Keratinocyte (primary cell): ENCODE results near the gene VPS52. TPM values are rescaled to one million over a fixed set of nuclear protein-coding genes. Genes with fewer than 3 reads are reported as not detected.
A peak's percentile ranks its signal among the peaks of the same experiment; 100 is the strongest.

Source experiments
- DNase-seq: peaks from one replicate; pipeline ENCODE4 v3.0.0-alpha.2; 2011; ENCODE audit warnings: low read depth, missing footprints, low spot score
- FAIRE-seq: peaks from 2 replicates; lab custom pipeline; 2011; peaks lifted over from hg19 to GRCh38; lab: Jason Lieb, UNC
- H2AFZ ChIP-seq: 2 replicates; pipeline ENCODE4 v1.6.0; 2012; ENCODE audit warnings: low read length, control low read depth, inconsistent platforms; ENCODE audit not compliant: control insufficient read depth
- H3K27ac ChIP-seq: 2 replicates; pipeline ENCODE4 v1.5.1; 2011; ENCODE audit warnings: low read length; ENCODE audit not compliant: control insufficient read depth, insufficient read depth
- H3K27me3 ChIP-seq: 3 replicates; pipeline ENCODE4 v1.6.0; 2011; ENCODE audit warnings: low read length; ENCODE audit not compliant: control insufficient read depth, insufficient read depth; ENCODE audit errors: extremely low read depth
- H3K36me3 ChIP-seq, 2 experiments: 2 replicates in 1 of 2; 3 replicates in 1 of 2; pipeline ENCODE4 v1.5.1; 2011; ENCODE audit warnings: low read length in 2 of 2, mild to moderate bottlenecking in 1 of 2; ENCODE audit not compliant: control insufficient read depth in 2 of 2, insufficient read depth in 2 of 2; ENCODE audit errors: extremely low read depth in 1 of 2
- H3K4me1 ChIP-seq: 3 replicates; pipeline ENCODE4 v1.5.1; 2011; ENCODE audit warnings: low read length; ENCODE audit not compliant: control insufficient read depth, insufficient read depth; ENCODE audit errors: extremely low read depth
- H3K4me2 ChIP-seq: 3 replicates; pipeline ENCODE4 v1.6.0; 2011; ENCODE audit warnings: low read depth, low read length; ENCODE audit not compliant: control insufficient read depth, insufficient read depth; ENCODE audit errors: extremely low read depth
- H3K4me3 ChIP-seq, 3 experiments: fragments of 200-600 bp in 1 of 3; sonication (generic) in 1 of 3; 2 replicates in 2 of 3; 3 replicates in 1 of 3; pipeline ENCODE4 v1.5.1; 2011 to 2016; ENCODE audit warnings: low read length in 3 of 3, mild to moderate bottlenecking in 3 of 3, control low read depth in 2 of 3, inconsistent platforms in 1 of 3, low read depth in 1 of 3, mixed read lengths in 1 of 3, mixed run types in 1 of 3, moderate library complexity in 1 of 3; ENCODE audit not compliant: control insufficient read depth in 2 of 3, insufficient read depth in 2 of 3; ENCODE audit errors: extremely low read depth in 1 of 3
- H3K79me2 ChIP-seq: 2 replicates; pipeline ENCODE4 v1.6.0; 2012; ENCODE audit warnings: low read length; ENCODE audit not compliant: control insufficient read depth, insufficient read depth
- H3K9ac ChIP-seq: 3 replicates; pipeline ENCODE4 v1.6.0; 2011; ENCODE audit warnings: low read length; ENCODE audit not compliant: control insufficient read depth, insufficient read depth; ENCODE audit errors: extremely low read depth
- H3K9me1 ChIP-seq: 3 replicates; pipeline ENCODE4 v1.6.0; 2011; ENCODE audit warnings: low read length; ENCODE audit not compliant: control insufficient read depth, insufficient read depth; ENCODE audit errors: extremely low read depth
- H3K9me3 ChIP-seq: 2 replicates; pipeline ENCODE4 v1.5.1; 2012; ENCODE audit warnings: low read depth, low read length; ENCODE audit not compliant: control insufficient read depth
- H4K20me1 ChIP-seq: 3 replicates; pipeline ENCODE4 v1.6.0; 2011; ENCODE audit warnings: low read length; ENCODE audit not compliant: control insufficient read depth, insufficient read depth; ENCODE audit errors: extremely low read depth
- EZH2 ChIP-seq: IDR thresholded peaks from one replicate; pipeline ENCODE4 v1.6.1; 2012; ENCODE audit warnings: inconsistent platforms, mild to moderate bottlenecking, low read length, moderate library complexity
- dilution Hi-C: fragments of 300-500 bp; cut with MboI; formaldehyde crosslinking; loops from one replicate; pipeline ENCODE4 v1.7.0; 2020; ENCODE audit warnings: low sequenced_read_pairs; ENCODE audit not compliant: extremely low pct_ligation_motif_present
- polyA plus RNA-seq, 5 experiments: library from polyadenylated mRNA; depleted of rRNA in 3 of 5; stranded (reverse) in 3 of 5; stranded (forward) in 1 of 5; unstranded in 1 of 5; fragments of >200 nt; gene quantifications; 1 replicate in 1 of 5; 2 replicates in 3 of 5; 3 replicates in 1 of 5; pipeline versions ENCODE4 v1.2.1 to v1.2.3, GENCODE V29; 2011 to 2012; ENCODE audit warnings: missing spikeins in 2 of 5, low read depth in 1 of 5, low replicate concordance in 1 of 5
- TF ChIP-seq, protein P1 (sequence below), 3 experiments: IDR thresholded peaks in 1 of 3; conservative IDR thresholded peaks in 1 of 3; optimal IDR thresholded peaks in 1 of 3; 2 replicates in 2 of 3; 3 replicates in 1 of 3; pipeline versions ENCODE3 to v1.5.1; 2011; ENCODE audit warnings: low read length in 3 of 3, mild to moderate bottlenecking in 3 of 3, moderate library complexity in 2 of 3, control low read depth in 1 of 3, inconsistent platforms in 1 of 3; ENCODE audit not compliant: insufficient read depth in 2 of 3; ENCODE audit errors: extremely low read depth in 1 of 3

Gene VPS52
- polyA plus RNA-seq, 1 donor (not counting 4 experiments of a cell fraction or from before 2014, with no cell fraction given): 36.2 TPM

DNA sequence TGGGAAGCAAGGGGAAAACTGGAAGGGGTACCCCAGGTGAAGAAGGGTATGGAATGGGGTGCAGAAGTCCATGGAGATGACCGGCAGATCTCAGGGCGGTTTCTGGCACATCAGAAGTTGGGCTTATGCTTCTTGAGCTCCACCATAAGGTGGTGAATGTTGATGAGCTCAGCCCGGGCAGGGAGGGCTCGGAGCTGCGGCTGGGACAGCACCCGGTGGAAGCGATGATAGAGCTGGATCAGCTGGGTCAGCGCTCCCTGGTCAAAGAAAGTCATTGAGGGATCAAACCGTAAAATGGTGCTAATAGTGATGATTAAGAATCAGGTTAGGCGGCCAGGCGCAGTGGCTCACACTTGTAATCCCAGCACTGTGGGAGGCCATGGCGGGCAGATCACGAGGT lies 20.9 kb downstream of the VPS52 start:
- H3K27me3 ChIP-seq: no peaks in the 10 kb centered on the region
- no peak overlapping the region for H2AFZ ChIP-seq
- DNase-seq (no peak), FAIRE-seq (no peak)
- H3K9me3 ChIP-seq: no peaks in the 10 kb centered on the region
- dilution Hi-C loops: no loop called here
- TF ChIP-seq, protein P1, sequence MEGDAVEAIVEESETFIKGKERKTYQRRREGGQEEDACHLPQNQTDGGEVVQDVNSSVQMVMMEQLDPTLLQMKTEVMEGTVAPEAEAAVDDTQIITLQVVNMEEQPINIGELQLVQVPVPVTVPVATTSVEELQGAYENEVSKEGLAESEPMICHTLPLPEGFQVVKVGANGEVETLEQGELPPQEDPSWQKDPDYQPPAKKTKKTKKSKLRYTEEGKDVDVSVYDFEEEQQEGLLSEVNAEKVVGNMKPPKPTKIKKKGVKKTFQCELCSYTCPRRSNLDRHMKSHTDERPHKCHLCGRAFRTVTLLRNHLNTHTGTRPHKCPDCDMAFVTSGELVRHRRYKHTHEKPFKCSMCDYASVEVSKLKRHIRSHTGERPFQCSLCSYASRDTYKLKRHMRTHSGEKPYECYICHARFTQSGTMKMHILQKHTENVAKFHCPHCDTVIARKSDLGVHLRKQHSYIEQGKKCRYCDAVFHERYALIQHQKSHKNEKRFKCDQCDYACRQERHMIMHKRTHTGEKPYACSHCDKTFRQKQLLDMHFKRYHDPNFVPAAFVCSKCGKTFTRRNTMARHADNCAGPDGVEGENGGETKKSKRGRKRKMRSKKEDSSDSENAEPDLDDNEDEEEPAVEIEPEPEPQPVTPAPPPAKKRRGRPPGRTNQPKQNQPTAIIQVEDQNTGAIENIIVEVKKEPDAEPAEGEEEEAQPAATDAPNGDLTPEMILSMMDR (optimal IDR thresholded peaks at IDR 0.05 in 1 of 3, IDR thresholded peaks at IDR 0.05 in 1 of 3, conservative IDR thresholded peaks at IDR 0.05 in 1 of 3; ENCODE audit: extremely low read depth in 1 of 3, insufficient read depth in 2 of 3, low read length in 3 of 3): no peak
- no peak for TF ChIP-seq EZH2
- H3K9me1 ChIP-seq: no peaks in the 10 kb centered on the region
- H3K27ac ChIP-seq: peak overlapping the region; percentile 96
- peaks cover 36% of the 10 kb centered on the region for H3K4me1 ChIP-seq
- H3K4me2 ChIP-seq: no peak overlapping the region
- no peak overlapping the region for H3K9ac ChIP-seq
- peaks cover 0 to 11% of the 10 kb centered on the region in 2 experiments for H3K36me3 ChIP-seq
- H3K4me3 ChIP-seq: no peak overlapping the region
- H4K20me1 ChIP-seq: no peaks in the 10 kb centered on the region
- no peaks in the 10 kb centered on the region for H3K79me2 ChIP-seq

DNA sequence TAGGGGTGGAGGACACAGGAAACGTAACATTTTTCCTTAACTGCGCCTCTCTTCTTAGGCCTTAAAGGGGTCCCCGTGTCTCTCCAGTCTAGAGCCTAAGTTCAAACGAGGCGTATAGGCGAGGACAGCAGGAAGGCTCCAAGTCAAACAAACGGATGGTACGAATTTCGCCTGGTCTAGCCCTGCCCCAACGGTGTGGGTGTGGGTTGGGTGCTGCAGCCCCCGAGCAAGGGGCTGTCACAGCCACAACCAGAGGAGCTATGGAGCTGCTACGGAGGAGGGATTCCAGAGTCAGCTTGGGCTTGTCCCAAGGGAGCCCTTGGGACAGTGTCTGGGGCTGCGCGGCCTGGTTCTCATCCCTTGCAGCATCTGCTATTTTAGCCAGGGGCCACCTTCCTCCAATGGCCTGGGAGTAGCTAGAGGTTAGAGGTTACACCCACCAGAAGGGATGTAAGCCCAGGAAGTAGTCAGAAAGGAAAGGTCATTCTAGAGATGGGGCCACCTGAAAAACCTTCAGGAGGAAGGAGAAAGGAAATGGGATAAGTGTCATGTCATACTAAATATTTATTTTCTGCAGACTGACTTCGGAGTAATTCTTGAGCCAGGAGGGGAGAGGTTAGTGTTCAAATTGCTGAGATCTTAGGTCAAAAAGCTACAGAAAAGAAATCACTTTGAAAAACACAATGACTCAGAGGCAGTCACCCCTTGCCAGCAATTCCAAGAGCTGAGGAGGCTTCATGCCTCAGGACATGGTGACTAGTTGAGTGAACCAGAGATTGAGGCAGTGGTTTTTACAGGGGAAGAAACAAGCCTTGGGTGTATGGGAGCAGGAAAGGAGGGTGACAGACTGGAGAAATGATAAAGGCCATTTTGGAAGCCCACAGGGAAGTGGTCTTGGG lies 21.7 kb downstream of the VPS52 start:
- peak; percentile 85 for FAIRE-seq
- no peak for DNase-seq

More for the DNA sequence above, 21.7 kb downstream of the VPS52 start:
- H3K27ac ChIP-seq: peak overlapping the region; percentile 96
- no peaks in the 10 kb centered on the region for H3K79me2 ChIP-seq
- H3K9me3 ChIP-seq: no peaks in the 10 kb centered on the region
- H3K4me2 ChIP-seq: peak overlapping the region; percentile 100
- peak overlapping the region; percentile 88 for H3K9ac ChIP-seq
- H2AFZ ChIP-seq: peak overlapping the region; percentile 91
- dilution Hi-C loops: no loop called here
- H3K4me1 ChIP-seq: peaks cover 33% of the 10 kb centered on the region
- H3K4me3 ChIP-seq: peak overlapping the region; percentile 53 to 84 (median 59)
- H3K36me3 ChIP-seq: peaks cover 0 to 10% of the 10 kb centered on the region in 2 experiments
- no peaks in the 10 kb centered on the region for H4K20me1 ChIP-seq
- TF ChIP-seq, protein P1 (optimal IDR thresholded peaks at IDR 0.05 in 1 of 3, IDR thresholded peaks at IDR 0.05 in 1 of 3, conservative IDR thresholded peaks at IDR 0.05 in 1 of 3; ENCODE audit: extremely low read depth in 1 of 3, insufficient read depth in 2 of 3, low read length in 3 of 3): no peak
- TF ChIP-seq EZH2: no peak
- H3K27me3 ChIP-seq: no peaks in the 10 kb centered on the region
- no peaks in the 10 kb centered on the region for H3K9me1 ChIP-seq
